GM12874 (cell line): ENCODE data around the gene BCL2.

ENCODE experiments used
- TF ChIP-seq, protein P1 (sequence below): IDR thresholded peaks from 2 replicates; pipeline ENCODE4 v1.5.1; 2011; ENCODE audit warnings: low read depth, mild to moderate bottlenecking, control low read depth, low read length, moderate library complexity; ENCODE audit not compliant: insufficient read depth

BCL2 gene

GRCh38 chr18:63339920-63340484, 20.4 kb upstream of the BCL2 start:
- TF ChIP-seq, protein P1, sequence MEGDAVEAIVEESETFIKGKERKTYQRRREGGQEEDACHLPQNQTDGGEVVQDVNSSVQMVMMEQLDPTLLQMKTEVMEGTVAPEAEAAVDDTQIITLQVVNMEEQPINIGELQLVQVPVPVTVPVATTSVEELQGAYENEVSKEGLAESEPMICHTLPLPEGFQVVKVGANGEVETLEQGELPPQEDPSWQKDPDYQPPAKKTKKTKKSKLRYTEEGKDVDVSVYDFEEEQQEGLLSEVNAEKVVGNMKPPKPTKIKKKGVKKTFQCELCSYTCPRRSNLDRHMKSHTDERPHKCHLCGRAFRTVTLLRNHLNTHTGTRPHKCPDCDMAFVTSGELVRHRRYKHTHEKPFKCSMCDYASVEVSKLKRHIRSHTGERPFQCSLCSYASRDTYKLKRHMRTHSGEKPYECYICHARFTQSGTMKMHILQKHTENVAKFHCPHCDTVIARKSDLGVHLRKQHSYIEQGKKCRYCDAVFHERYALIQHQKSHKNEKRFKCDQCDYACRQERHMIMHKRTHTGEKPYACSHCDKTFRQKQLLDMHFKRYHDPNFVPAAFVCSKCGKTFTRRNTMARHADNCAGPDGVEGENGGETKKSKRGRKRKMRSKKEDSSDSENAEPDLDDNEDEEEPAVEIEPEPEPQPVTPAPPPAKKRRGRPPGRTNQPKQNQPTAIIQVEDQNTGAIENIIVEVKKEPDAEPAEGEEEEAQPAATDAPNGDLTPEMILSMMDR, result peak; percentile 46; the same call in 1 of the 2 replicates

GRCh38 chr18:63336366-63337099, 17.0 kb upstream of the BCL2 start:
- TF ChIP-seq, protein P1, result no peak

- TF ChIP-seq, protein P1, result no peak
Observed at GRCh38 chr18:63331105-63331504, 11.5 kb upstream of the BCL2 start.

DNA sequence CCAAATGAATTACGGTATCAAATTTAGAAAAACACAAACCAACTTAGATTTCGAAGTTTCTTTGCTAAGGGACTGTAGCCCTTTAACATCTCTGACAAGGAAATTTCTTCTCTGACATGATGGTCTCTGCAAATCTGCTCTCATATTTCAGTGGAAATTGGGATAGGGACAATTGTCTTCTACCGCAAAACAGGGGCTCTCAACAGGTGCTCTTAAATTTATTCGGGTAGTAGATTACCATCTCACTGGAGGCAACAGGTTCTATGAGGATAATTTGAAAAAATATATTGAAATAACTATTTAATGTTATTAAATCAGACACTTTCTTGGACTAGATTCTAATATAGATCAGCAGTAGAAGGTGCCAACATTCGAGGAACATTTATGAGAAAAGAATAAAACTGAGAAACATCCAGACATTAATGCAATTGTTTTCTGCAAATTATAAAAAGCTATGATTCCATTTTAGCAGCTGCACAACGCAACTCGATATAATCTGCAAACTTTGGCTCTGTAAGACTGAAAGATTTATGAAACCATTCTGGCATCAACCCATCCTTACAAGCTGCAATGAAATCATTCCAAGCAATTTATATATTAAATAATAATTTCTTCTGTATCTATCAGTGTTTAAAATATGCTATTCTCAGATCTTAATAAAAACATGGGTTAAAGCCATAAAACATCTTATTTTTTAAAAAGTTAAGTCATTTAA, 10.0 kb upstream of the BCL2 start:
- TF ChIP-seq, protein P1, result no peak

DNA sequence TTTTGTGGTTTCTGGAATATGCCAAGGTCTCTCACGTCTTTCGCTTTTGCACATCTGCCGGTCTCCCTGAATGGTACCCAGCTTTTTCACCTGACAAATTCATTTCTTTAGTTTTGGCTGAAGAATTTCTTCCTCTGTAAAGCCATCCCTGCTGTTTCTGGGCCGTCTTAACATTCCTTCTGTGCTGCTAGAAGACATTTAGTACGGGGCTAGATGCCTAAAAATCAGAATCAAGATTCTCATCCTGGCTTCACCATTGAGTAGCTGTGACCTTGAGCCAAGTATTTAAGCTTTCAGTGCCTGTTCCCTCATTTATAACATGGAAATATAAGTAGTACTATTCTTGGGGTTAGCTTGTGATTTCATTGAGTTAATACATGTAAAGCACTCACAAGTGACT, 6.4 kb upstream of the BCL2 start:
- TF ChIP-seq, protein P1, result no peak

- TF ChIP-seq, protein P1, result no peak
Observed at GRCh38 chr18:63325086-63325686, 5.6 kb upstream of the BCL2 start.
